ENCODE data around the gene UBXN2A. TPM values are rescaled to one million over a fixed set of nuclear protein-coding genes. Genes with fewer than 3 reads are reported as not detected.

The UBXN2A gene
- total and polyA plus RNA-seq, 4 donors: 2.7 to 6.3 (median 4.9) TPM

DNA sequence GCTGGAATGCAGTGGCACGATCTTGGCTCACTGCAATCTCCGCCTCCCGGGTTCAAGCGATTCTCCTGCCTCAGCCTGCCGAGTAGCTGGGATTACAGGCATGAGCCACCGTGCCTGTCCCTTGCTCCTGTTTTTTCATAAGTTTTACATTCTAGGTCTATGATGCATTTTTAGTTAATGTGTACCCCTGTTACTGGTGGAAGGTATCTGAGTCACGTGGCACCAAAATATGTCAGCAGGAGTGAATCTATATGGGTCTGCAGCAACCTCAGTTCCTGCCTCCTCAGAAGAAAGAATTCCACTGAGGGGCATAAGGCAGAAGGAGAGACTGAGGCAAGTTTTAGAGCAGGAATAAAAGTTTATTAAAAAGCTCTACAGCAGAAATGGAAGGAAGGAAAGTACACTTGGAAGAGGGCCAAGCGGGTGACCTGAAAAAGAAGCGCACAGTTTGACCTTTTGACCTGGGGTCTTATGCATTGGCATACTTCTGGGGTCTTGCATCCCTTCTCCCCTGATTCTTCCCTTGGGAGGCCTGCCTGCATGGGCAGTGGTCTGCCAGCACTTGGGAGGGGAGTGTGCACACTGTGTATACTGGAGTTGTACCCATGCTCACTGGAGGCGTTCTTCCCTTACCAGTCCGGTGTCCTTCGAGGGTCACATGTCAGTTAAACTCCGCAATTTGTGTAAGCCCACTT is 68.6 kb downstream of the UBXN2A start:
- H3K36me3 ChIP-seq (ENCODE audit: control insufficient read depth in 4 of 4, insufficient read depth in 3 of 4, low read depth in 1 of 4, low read length in 3 of 4): no peaks in the 10 kb centered on the region
- no peaks in the 10 kb centered on the region for H3K9me3 ChIP-seq (ENCODE audit: control insufficient read depth in 4 of 4, low read length in 3 of 4)
- H3K4me1 ChIP-seq (ENCODE audit: control insufficient read depth in 4 of 4, insufficient read depth in 4 of 4, low read length in 3 of 4): peaks cover 3 to 10% (median 6%) of the 10 kb centered on the region in 4 donors
- WGBS: 86% methylated on average over 13 of the region's 13 CpGs
- H3K27me3 ChIP-seq (ENCODE audit: control insufficient read depth in 4 of 4, insufficient read depth in 4 of 4, low read length in 3 of 4): no peaks in the 10 kb centered on the region
- DNase-seq (ENCODE audit: low spot score): peak; percentile 37
- no peak overlapping the region for H3K9ac ChIP-seq (ENCODE audit: low read depth in 1 of 2, low read length in 2 of 2)
- no peak overlapping the region for H3K27ac ChIP-seq (ENCODE audit: low read depth in 1 of 2, low read length in 2 of 2)
- no peak for TF ChIP-seq HNF4A (conservative IDR thresholded peaks at IDR 0.05)
- TF ChIP-seq EGR1 (IDR thresholded peaks at IDR 0.05; ENCODE audit: low read depth in 2 of 2): no peak
- TF ChIP-seq SP1 (IDR thresholded peaks at IDR 0.05): no peak
- no peak for TF ChIP-seq MAX (IDR thresholded peaks at IDR 0.05)
- no peak for TF ChIP-seq ZBTB33 (IDR thresholded peaks at IDR 0.05)
- TF ChIP-seq FOXA2 (IDR thresholded peaks at IDR 0.05): no peak
- TF ChIP-seq RAD21 (IDR thresholded peaks at IDR 0.05): no peak
- TF ChIP-seq REST (IDR thresholded peaks at IDR 0.05): no peak
- TF ChIP-seq FOXA1 (IDR thresholded peaks at IDR 0.05): no peak
- TF ChIP-seq HNF4G (IDR thresholded peaks at IDR 0.05): no peak
- TF ChIP-seq RXRA (IDR thresholded peaks at IDR 0.05): no peak
- TF ChIP-seq TAF1 (conservative IDR thresholded peaks at IDR 0.05): no peak
- H3K4me3 ChIP-seq (ENCODE audit: low read depth in 1 of 3, low read length in 3 of 3): no peak overlapping the region

- no peaks in the 10 kb centered on the region for H3K36me3 ChIP-seq (ENCODE audit: control insufficient read depth in 4 of 4, insufficient read depth in 3 of 4, low read depth in 1 of 4, low read length in 3 of 4)
- TF ChIP-seq RXRA (IDR thresholded peaks at IDR 0.05) (no peak), SP1 (IDR thresholded peaks at IDR 0.05) (no peak), EGR1 (IDR thresholded peaks at IDR 0.05; ENCODE audit: low read depth in 2 of 2) (no peak), ZBTB33 (IDR thresholded peaks at IDR 0.05) (no peak), HNF4A (conservative IDR thresholded peaks at IDR 0.05) (no peak), ATF3 (IDR thresholded peaks at IDR 0.05) (no peak), MAX (IDR thresholded peaks at IDR 0.05) (no peak), FOXA2 (IDR thresholded peaks at IDR 0.05) (no peak), YY1 (IDR thresholded peaks at IDR 0.05) (no peak), JUND (IDR thresholded peaks at IDR 0.05) (no peak), TAF1 (conservative IDR thresholded peaks at IDR 0.05) (no peak), HNF4G (IDR thresholded peaks at IDR 0.05) (no peak), NR2F2 (IDR thresholded peaks at IDR 0.05) (no peak), RAD21 (IDR thresholded peaks at IDR 0.05) (no peak)
- DNase-seq (ENCODE audit: low spot score): no peak
- H3K9ac ChIP-seq (ENCODE audit: low read depth in 1 of 2, low read length in 2 of 2): no peak overlapping the region
- H3K27ac ChIP-seq (ENCODE audit: low read depth in 1 of 2, low read length in 2 of 2): no peak overlapping the region
- no peaks in the 10 kb centered on the region for H3K27me3 ChIP-seq (ENCODE audit: control insufficient read depth in 4 of 4, insufficient read depth in 4 of 4, low read length in 3 of 4)
- H3K4me1 ChIP-seq (ENCODE audit: control insufficient read depth in 4 of 4, insufficient read depth in 4 of 4, low read length in 3 of 4): peaks cover 3 to 10% (median 6%) of the 10 kb centered on the region in 4 donors
- 72% methylated on average over 9 of the region's 9 CpGs for WGBS
- peak overlapping the region in 2 of 3 donors; percentile 42 to 54 for H3K4me3 ChIP-seq (ENCODE audit: low read depth in 1 of 3, low read length in 3 of 3)
- H3K9me3 ChIP-seq (ENCODE audit: control insufficient read depth in 4 of 4, low read length in 3 of 4): no peaks in the 10 kb centered on the region
Measured at GRCh38 chr2:24009367-24009679, 69.1 kb downstream of the UBXN2A start.

All from liver (tissue), 9 donors.